OCI-LY3 (cell line): ENCODE results near the gene YWHAB.

Experiments
- EZH2phosphoT487 ChIP-seq: fragments of 200-600 bp; shearing (Covaris generic); IDR thresholded peaks from 2 replicates; pipeline ENCODE4 v1.6.1; 2018; ENCODE audit warnings: antibody characterized with exemption, mixed run types, low read depth
- TF ChIP-seq, protein P1 (sequence below): fragments of 200-600, 300-600 bp; sonication (generic); IDR thresholded peaks from 2 replicates; pipeline ENCODE4 v1.5.1; 2014; ENCODE audit warnings: antibody characterized with exemption, low read length, low read depth

- TF ChIP-seq, protein P1, sequence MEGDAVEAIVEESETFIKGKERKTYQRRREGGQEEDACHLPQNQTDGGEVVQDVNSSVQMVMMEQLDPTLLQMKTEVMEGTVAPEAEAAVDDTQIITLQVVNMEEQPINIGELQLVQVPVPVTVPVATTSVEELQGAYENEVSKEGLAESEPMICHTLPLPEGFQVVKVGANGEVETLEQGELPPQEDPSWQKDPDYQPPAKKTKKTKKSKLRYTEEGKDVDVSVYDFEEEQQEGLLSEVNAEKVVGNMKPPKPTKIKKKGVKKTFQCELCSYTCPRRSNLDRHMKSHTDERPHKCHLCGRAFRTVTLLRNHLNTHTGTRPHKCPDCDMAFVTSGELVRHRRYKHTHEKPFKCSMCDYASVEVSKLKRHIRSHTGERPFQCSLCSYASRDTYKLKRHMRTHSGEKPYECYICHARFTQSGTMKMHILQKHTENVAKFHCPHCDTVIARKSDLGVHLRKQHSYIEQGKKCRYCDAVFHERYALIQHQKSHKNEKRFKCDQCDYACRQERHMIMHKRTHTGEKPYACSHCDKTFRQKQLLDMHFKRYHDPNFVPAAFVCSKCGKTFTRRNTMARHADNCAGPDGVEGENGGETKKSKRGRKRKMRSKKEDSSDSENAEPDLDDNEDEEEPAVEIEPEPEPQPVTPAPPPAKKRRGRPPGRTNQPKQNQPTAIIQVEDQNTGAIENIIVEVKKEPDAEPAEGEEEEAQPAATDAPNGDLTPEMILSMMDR = no peak
- TF ChIP-seq EZH2phosphoT487 = no peak
These were observed at the start of gene YWHAB for GRCh38 chr20:44885392-44886265.
